ENCODE results near the gene TRIO.

TRIO gene

GRCh38 chr5:14257995-14258403, 114.9 kb downstream of the TRIO start:
- Histone ChIP-seq H3K9me3 (ENCODE audit: control insufficient read depth in 1 of 2, low read length in 2 of 2) (no peaks in the 10 kb centered on the region), H3K4me3 (ENCODE audit: low read depth in 1 of 2, low read length in 2 of 2) (no peak overlapping the region), H3K27ac (ENCODE audit: low read depth, low read length) (no peak overlapping the region), H3K4me1 (ENCODE audit: control insufficient read depth in 1 of 2, insufficient read depth in 2 of 2, low read length in 2 of 2) (peaks cover 5 to 6% of the 10 kb centered on the region in 2 donors), H3K36me3 (ENCODE audit: control insufficient read depth in 1 of 2, insufficient read depth in 2 of 2, low read length in 2 of 2) (no peaks in the 10 kb centered on the region), H3K27me3 (ENCODE audit: control insufficient read depth in 1 of 2, insufficient read depth in 2 of 2, low read length in 2 of 2) (no peaks in the 10 kb centered on the region), H3K9ac (ENCODE audit: low read depth in 1 of 2, low read length in 2 of 2) (no peak overlapping the region)

GRCh38 chr5:14258840-14259239, 115.7 kb downstream of the TRIO start:
- Histone ChIP-seq H3K4me1 (ENCODE audit: control insufficient read depth in 1 of 2, insufficient read depth in 2 of 2, low read length in 2 of 2) (peaks cover 5 to 6% of the 10 kb centered on the region in 2 donors), H3K4me3 (ENCODE audit: low read depth in 1 of 2, low read length in 2 of 2) (no peak overlapping the region), H3K9ac (ENCODE audit: low read depth in 1 of 2, low read length in 2 of 2) (no peak overlapping the region), H3K27ac (ENCODE audit: low read depth, low read length) (no peak overlapping the region), H3K27me3 (ENCODE audit: control insufficient read depth in 1 of 2, insufficient read depth in 2 of 2, low read length in 2 of 2) (no peaks in the 10 kb centered on the region), H3K9me3 (ENCODE audit: control insufficient read depth in 1 of 2, low read length in 2 of 2) (no peaks in the 10 kb centered on the region), H3K36me3 (ENCODE audit: control insufficient read depth in 1 of 2, insufficient read depth in 2 of 2, low read length in 2 of 2) (no peaks in the 10 kb centered on the region)

GRCh38 chr5:14260637-14261036, 117.5 kb downstream of the TRIO start:
- no peak overlapping the region for H3K4me3 ChIP-seq (ENCODE audit: low read depth in 1 of 2, low read length in 2 of 2)
- no peaks in the 10 kb centered on the region for H3K9me3 ChIP-seq (ENCODE audit: control insufficient read depth in 1 of 2, low read length in 2 of 2)
- H3K9ac ChIP-seq (ENCODE audit: low read depth in 1 of 2, low read length in 2 of 2), result no peak overlapping the region
- no peak overlapping the region for H3K27ac ChIP-seq (ENCODE audit: low read depth, low read length)
- no peaks in the 10 kb centered on the region for H3K36me3 ChIP-seq (ENCODE audit: control insufficient read depth in 1 of 2, insufficient read depth in 2 of 2, low read length in 2 of 2)
- peaks cover 5 to 11% of the 10 kb centered on the region in 2 donors for H3K4me1 ChIP-seq (ENCODE audit: control insufficient read depth in 1 of 2, insufficient read depth in 2 of 2, low read length in 2 of 2)
- H3K27me3 ChIP-seq (ENCODE audit: control insufficient read depth in 1 of 2, insufficient read depth in 2 of 2, low read length in 2 of 2), result no peaks in the 10 kb centered on the region

GRCh38 chr5:14261235-14261634, 118.1 kb downstream of the TRIO start:
- Histone ChIP-seq H3K4me3 (ENCODE audit: low read depth in 1 of 2, low read length in 2 of 2) (no peak overlapping the region), H3K27ac (ENCODE audit: low read depth, low read length) (no peak overlapping the region), H3K36me3 (ENCODE audit: control insufficient read depth in 1 of 2, insufficient read depth in 2 of 2, low read length in 2 of 2) (no peaks in the 10 kb centered on the region), H3K4me1 (ENCODE audit: control insufficient read depth in 1 of 2, insufficient read depth in 2 of 2, low read length in 2 of 2) (peaks cover 5 to 11% of the 10 kb centered on the region in 2 donors), H3K27me3 (ENCODE audit: control insufficient read depth in 1 of 2, insufficient read depth in 2 of 2, low read length in 2 of 2) (no peaks in the 10 kb centered on the region), H3K9ac (ENCODE audit: low read depth in 1 of 2, low read length in 2 of 2) (no peak overlapping the region), H3K9me3 (ENCODE audit: control insufficient read depth in 1 of 2, low read length in 2 of 2) (no peaks in the 10 kb centered on the region)

- Histone ChIP-seq H3K4me1 (ENCODE audit: control insufficient read depth in 1 of 2, insufficient read depth in 2 of 2, low read length in 2 of 2) (peaks cover 5 to 11% of the 10 kb centered on the region in 2 donors), H3K9me3 (ENCODE audit: control insufficient read depth in 1 of 2, low read length in 2 of 2) (no peaks in the 10 kb centered on the region), H3K36me3 (ENCODE audit: control insufficient read depth in 1 of 2, insufficient read depth in 2 of 2, low read length in 2 of 2) (no peaks in the 10 kb centered on the region), H3K4me3 (ENCODE audit: low read depth in 1 of 2, low read length in 2 of 2) (no peak overlapping the region), H3K27me3 (ENCODE audit: control insufficient read depth in 1 of 2, insufficient read depth in 2 of 2, low read length in 2 of 2) (no peaks in the 10 kb centered on the region), H3K27ac (ENCODE audit: low read depth, low read length) (no peak overlapping the region), H3K9ac (ENCODE audit: low read depth in 1 of 2, low read length in 2 of 2) (no peak overlapping the region)
Measured at GRCh38 chr5:14261856-14262611, 118.9 kb downstream of the TRIO start.

GRCh38 chr5:14263113-14263512, 120.0 kb downstream of the TRIO start:
- Histone ChIP-seq H3K4me3 (ENCODE audit: low read depth in 1 of 2, low read length in 2 of 2) (no peak overlapping the region), H3K27ac (ENCODE audit: low read depth, low read length) (no peak overlapping the region), H3K27me3 (ENCODE audit: control insufficient read depth in 1 of 2, insufficient read depth in 2 of 2, low read length in 2 of 2) (no peaks in the 10 kb centered on the region), H3K9ac (ENCODE audit: low read depth in 1 of 2, low read length in 2 of 2) (no peak overlapping the region), H3K36me3 (ENCODE audit: control insufficient read depth in 1 of 2, insufficient read depth in 2 of 2, low read length in 2 of 2) (no peaks in the 10 kb centered on the region), H3K4me1 (ENCODE audit: control insufficient read depth in 1 of 2, insufficient read depth in 2 of 2, low read length in 2 of 2) (peaks cover under 1 to 14% of the 10 kb centered on the region in 2 donors), H3K9me3 (ENCODE audit: control insufficient read depth in 1 of 2, low read length in 2 of 2) (no peaks in the 10 kb centered on the region)

- peaks cover 0 to 20% of the 10 kb centered on the region in 2 donors for H3K4me1 ChIP-seq (ENCODE audit: control insufficient read depth in 1 of 2, insufficient read depth in 2 of 2, low read length in 2 of 2)
- no peaks in the 10 kb centered on the region for H3K36me3 ChIP-seq (ENCODE audit: control insufficient read depth in 1 of 2, insufficient read depth in 2 of 2, low read length in 2 of 2)
- H3K4me3 ChIP-seq (ENCODE audit: low read depth in 1 of 2, low read length in 2 of 2), result no peak overlapping the region
- no peak overlapping the region for H3K9ac ChIP-seq (ENCODE audit: low read depth in 1 of 2, low read length in 2 of 2)
- no peaks in the 10 kb centered on the region for H3K9me3 ChIP-seq (ENCODE audit: control insufficient read depth in 1 of 2, low read length in 2 of 2)
- no peak overlapping the region for H3K27ac ChIP-seq (ENCODE audit: low read depth, low read length)
- no peaks in the 10 kb centered on the region for H3K27me3 ChIP-seq (ENCODE audit: control insufficient read depth in 1 of 2, insufficient read depth in 2 of 2, low read length in 2 of 2)
Measured at GRCh38 chr5:14263699-14264098, 120.6 kb downstream of the TRIO start.

GRCh38 chr5:14264605-14265316, 121.6 kb downstream of the TRIO start:
- peak overlapping the region; percentile 25 to 47 for H3K4me3 ChIP-seq (ENCODE audit: low read depth in 1 of 2, low read length in 2 of 2)
- no peak overlapping the region for H3K27ac ChIP-seq (ENCODE audit: low read depth, low read length)
- H3K9ac ChIP-seq (ENCODE audit: low read depth in 1 of 2, low read length in 2 of 2), result no peak overlapping the region
- H3K27me3 ChIP-seq (ENCODE audit: control insufficient read depth in 1 of 2, insufficient read depth in 2 of 2, low read length in 2 of 2), result no peaks in the 10 kb centered on the region
- H3K9me3 ChIP-seq (ENCODE audit: control insufficient read depth in 1 of 2, low read length in 2 of 2), result no peaks in the 10 kb centered on the region
- no peaks in the 10 kb centered on the region for H3K36me3 ChIP-seq (ENCODE audit: control insufficient read depth in 1 of 2, insufficient read depth in 2 of 2, low read length in 2 of 2)
- H3K4me1 ChIP-seq (ENCODE audit: control insufficient read depth in 1 of 2, insufficient read depth in 2 of 2, low read length in 2 of 2), result peaks cover 2 to 28% of the 10 kb centered on the region in 2 donors

- Histone ChIP-seq H3K9ac (ENCODE audit: low read depth in 1 of 2, low read length in 2 of 2) (no peak overlapping the region), H3K27me3 (ENCODE audit: control insufficient read depth in 1 of 2, insufficient read depth in 2 of 2, low read length in 2 of 2) (no peaks in the 10 kb centered on the region), H3K27ac (ENCODE audit: low read depth, low read length) (no peak overlapping the region), H3K4me1 (ENCODE audit: control insufficient read depth in 1 of 2, insufficient read depth in 2 of 2, low read length in 2 of 2) (peaks cover 6 to 28% of the 10 kb centered on the region in 2 donors), H3K9me3 (ENCODE audit: control insufficient read depth in 1 of 2, low read length in 2 of 2) (no peaks in the 10 kb centered on the region), H3K36me3 (ENCODE audit: control insufficient read depth in 1 of 2, insufficient read depth in 2 of 2, low read length in 2 of 2) (no peaks in the 10 kb centered on the region), H3K4me3 (ENCODE audit: low read depth in 1 of 2, low read length in 2 of 2) (no peak overlapping the region)
Measured at GRCh38 chr5:14265570-14265969, 122.4 kb downstream of the TRIO start.

GRCh38 chr5:14266171-14266570, 123.0 kb downstream of the TRIO start:
- Histone ChIP-seq H3K9ac (ENCODE audit: low read depth in 1 of 2, low read length in 2 of 2) (no peak overlapping the region), H3K9me3 (ENCODE audit: control insufficient read depth in 1 of 2, low read length in 2 of 2) (no peaks in the 10 kb centered on the region), H3K27me3 (ENCODE audit: control insufficient read depth in 1 of 2, insufficient read depth in 2 of 2, low read length in 2 of 2) (no peaks in the 10 kb centered on the region), H3K4me1 (ENCODE audit: control insufficient read depth in 1 of 2, insufficient read depth in 2 of 2, low read length in 2 of 2) (peaks cover 6 to 26% of the 10 kb centered on the region in 2 donors), H3K4me3 (ENCODE audit: low read depth in 1 of 2, low read length in 2 of 2) (no peak overlapping the region), H3K36me3 (ENCODE audit: control insufficient read depth in 1 of 2, insufficient read depth in 2 of 2, low read length in 2 of 2) (no peaks in the 10 kb centered on the region), H3K27ac (ENCODE audit: low read depth, low read length) (no peak overlapping the region)

Measured in duodenal mucosa (tissue), 2 donors.